GM18951 (cell line): ENCODE data around the gene NFIX.

ENCODE experiments used
- POLR2A ChIP-seq: IDR thresholded peaks from 4 replicates; pipeline ENCODE4 v1.6.1; 2011; ENCODE audit warnings: mild to moderate bottlenecking; ENCODE audit not compliant: insufficient read length, insufficient read depth; ENCODE audit errors: extremely low read depth
- in situ Hi-C: fragments of 300-500 bp; cut with MboI; formaldehyde crosslinking; loops from one replicate; pipeline ENCODE4 v1.12.0; 2022; ENCODE audit warnings: low sequenced_read_pairs, mixed read lengths, inconsistent platforms; ENCODE audit not compliant: unreplicated experiment

The NFIX gene

GRCh38 chr19:13129384-13129783 is 134.1 kb downstream of the NFIX start:
- TF ChIP-seq POLR2A = no peak
- in situ Hi-C loops = no loop called here

DNA sequence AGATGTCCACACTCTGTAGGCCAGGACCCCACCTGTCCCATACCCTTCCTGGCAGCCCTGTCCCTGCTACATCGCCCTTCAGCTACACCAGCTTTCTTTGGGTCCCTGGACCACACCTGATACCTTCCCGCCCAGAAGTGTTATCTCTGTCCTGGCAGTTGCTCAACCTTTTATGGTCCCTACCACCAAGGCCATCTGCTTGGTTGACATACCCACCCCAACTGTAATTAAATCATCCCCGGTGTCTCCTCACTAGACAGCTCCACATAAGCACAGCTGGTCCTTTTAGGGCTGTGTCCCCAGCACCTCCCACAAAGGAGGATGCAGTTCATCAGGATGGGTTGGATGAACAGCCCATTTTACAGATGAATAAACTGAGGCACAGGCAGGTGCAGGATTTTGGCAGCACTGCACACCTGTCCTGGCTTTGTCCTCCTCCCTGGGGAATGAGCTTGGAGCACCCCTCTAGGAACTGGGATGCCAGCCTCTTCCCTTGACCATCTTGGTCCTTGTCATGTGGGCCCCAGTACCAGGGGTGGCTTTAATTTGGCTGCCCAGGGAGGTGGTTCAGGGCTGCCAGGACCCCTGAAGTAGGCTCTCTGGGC is 135.7 kb downstream of the NFIX start:
- no peak for TF ChIP-seq POLR2A
- in situ Hi-C loops = no loop called here

DNA sequence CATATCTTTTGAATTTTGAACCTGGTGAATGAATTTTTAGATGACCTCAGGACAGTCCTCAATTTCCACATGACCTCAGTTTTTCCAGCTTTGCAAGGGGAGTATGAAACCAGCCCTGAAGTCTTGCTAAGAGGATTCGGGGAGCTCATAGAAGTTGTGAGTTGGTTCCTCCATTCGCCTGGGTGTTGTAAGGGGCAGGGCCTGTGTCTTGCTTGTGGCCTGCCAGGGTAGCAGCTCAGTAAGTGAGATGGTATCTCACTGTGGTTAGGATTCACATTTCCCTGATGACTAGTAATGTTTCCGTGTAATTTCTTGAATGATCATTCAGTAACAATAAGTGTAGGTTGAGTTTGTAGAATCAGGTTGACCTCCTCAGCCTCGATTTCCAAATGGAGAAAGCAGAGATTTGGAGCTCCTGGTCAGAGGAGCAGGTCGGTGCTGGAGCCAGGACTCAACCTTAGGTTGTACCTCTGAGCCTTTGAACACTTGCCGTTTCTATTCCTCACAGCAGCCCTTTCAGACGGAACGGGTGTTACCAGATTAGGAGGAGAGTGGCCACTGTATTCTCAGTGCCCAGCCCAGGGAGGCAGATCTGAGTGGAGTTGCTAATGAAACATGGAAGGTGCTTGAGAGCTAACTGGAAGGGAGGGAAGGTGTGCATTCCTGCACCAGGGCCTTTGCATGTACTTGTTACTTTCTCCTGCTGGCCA is 137.4 kb downstream of the NFIX start:
- TF ChIP-seq POLR2A = no peak
- in situ Hi-C loops = no loop called here

- in situ Hi-C loops = no loop called here
- TF ChIP-seq POLR2A = no peak
These were observed 138.1 kb downstream of the NFIX start for GRCh38 chr19:13133241-13133870.

GRCh38 chr19:13134626-13135025 is 139.4 kb downstream of the NFIX start:
- in situ Hi-C loops = no loop called here
- TF ChIP-seq POLR2A = no peak

DNA sequence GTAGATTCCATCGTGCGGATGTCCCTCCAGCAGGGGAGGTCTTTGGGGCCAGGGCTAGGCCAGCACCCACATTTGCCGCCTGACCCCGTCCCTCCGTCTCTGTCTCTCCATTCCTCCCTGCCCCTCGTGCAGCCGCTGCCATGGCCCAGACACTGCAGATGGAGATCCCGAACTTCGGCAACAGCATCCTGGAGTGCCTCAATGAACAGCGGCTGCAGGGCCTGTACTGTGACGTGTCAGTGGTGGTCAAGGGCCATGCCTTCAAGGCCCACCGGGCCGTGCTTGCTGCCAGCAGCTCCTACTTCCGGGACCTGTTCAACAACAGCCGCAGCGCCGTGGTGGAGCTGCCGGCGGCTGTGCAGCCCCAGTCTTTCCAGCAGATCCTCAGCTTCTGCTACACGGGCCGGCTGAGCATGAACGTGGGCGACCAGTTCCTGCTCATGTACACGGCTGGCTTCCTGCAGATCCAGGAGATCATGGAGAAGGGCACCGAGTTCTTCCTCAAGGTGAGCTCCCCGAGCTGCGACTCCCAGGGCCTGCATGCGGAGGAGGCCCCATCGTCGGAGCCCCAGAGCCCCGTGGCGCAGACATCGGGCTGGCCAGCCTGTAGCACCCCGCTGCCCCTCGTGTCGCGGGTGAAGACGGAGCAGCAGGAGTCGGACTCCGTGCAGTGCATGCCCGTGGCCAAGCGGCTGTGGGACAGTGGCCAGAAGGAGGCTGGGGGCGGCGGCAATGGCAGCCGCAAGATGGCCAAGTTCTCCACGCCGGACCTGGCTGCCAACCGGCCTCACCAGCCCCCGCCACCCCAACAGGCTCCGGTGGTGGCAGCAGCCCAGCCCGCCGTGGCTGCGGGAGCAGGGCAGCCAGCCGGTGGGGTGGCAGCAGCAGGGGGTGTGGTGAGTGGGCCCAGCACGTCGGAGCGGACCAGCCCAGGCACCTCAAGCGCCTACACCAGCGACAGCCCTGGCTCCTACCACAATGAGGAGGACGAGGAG is 140.1 kb downstream of the NFIX start:
- TF ChIP-seq POLR2A = no peak
- in situ Hi-C loops = no loop called here

- in situ Hi-C loops = no loop called here
These were observed 142.1 kb downstream of the NFIX start for GRCh38 chr19:13137290-13137794.

DNA sequence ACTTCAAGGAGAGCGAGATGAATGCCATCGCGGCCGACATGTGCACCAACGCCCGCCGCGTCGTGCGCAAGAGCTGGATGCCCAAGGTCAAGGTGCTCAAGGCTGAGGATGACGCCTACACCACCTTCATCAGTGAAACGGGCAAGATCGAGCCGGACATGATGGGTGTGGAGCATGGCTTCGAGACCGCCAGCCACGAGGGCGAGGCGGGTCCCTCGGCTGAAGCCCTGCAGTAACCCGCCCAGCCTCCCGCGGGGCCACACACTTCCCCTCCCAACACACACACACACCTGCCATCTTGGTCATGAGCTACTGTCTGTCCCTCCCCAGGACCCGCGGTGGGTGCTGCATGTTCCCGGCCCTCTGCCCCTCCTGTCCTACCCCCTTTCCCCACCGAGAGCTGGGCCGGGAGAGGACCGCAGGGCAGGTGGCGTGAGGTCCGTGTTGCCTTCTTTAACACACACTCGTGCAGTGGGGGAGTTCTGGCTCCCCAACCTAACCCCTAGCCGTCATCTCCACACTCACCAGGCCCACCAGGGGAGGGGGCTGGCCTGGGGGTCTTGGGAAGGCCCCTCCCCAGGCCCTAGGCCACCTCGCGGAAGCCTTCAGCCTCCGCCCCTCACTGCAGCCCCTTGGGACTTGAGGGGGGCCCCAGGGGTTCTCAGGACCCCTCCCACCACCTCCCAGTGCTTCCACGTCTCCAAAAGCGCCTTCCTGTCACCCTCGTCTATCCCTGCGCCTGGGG is 143.1 kb downstream of the NFIX start:
- in situ Hi-C loops = no loop called here
- TF ChIP-seq POLR2A = no peak

More at GRCh38 chr19:13137290-13137794, 142.1 kb downstream of the NFIX start:
- TF ChIP-seq POLR2A = no peak

- no peak for TF ChIP-seq POLR2A
- in situ Hi-C loops = no loop called here
These were observed 143.6 kb downstream of the NFIX start for GRCh38 chr19:13138916-13139198.

DNA sequence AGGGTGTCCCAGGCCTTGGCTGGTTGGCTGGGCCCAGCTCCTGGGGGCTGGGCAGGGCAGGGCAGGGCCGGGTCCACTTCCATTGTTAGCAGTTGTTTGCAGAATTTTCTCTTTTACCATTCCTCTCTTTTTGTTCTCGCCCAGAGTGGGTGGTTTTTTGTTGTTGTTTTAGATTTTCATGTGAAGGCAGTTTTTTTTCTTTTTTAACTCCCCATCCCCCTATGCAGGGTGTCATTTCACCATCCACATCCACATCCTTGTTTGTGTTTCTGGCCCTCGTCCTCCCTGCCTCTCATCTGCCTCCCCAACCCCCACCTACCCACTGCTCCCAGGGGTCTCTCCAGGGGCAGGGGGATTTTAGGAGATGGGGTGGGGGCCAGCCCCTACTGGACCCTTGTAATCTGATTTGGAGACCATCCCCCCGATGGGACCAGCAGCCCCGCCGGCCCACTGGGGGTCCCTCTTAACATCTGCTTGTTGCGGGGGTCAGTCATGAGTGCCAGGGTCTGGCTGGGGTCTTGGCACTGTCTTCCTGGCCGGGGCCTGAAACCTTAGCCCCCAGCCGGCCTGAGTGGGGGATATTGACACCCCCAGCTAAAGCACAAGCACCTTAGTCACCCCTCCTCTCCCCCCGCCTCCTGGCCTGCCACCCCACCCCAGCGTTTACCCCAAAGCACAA is 144.5 kb downstream of the NFIX start:
- no peak for TF ChIP-seq POLR2A
- in situ Hi-C loops = no loop called here

DNA sequence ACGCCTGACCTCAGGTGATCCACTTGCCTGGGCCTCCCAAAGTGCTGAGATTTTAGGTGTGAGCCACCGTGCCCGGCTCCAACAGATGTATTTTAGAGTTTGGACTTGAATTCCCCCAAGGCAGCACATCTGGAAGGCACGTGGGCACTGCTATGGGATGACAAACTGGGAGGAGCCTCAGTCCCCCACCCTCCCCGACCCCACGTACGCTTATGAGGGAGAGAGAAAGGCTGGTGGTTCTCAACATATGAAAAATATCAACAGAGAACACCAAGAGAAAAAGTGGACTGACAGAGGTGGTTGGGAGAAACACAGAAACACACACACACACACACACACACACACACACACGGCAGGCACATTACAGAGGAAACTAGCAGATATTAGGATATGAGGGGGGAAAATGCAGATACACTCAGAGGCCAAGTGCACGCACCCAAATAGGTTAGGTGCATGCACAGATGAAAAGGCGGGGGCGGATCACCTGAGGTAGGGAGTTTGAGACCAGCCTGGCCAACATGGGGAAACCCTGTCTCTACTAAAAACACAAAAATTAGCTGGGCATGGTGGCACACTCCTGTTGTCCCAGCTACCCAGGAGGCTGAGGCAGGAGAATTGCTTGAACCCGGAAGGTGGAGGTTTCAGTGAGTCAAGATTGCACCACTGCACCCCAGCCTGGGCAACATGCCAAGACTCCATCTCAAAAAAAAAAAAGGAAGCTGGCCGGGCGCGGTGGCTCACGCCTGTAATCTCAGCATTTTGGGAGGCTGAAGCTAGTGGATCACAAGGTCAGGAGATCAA is 151.7 kb downstream of the NFIX start:
- TF ChIP-seq POLR2A = no peak
- in situ Hi-C loops = no loop called here
